ENCODE measurements around the gene SOX8. TPM values are rescaled to one million over a fixed set of nuclear protein-coding genes. Genes with fewer than 3 reads are reported as not detected.

The SOX8 gene
- total RNA-seq, 1 experiment from 2014 or later: not detected

DNA sequence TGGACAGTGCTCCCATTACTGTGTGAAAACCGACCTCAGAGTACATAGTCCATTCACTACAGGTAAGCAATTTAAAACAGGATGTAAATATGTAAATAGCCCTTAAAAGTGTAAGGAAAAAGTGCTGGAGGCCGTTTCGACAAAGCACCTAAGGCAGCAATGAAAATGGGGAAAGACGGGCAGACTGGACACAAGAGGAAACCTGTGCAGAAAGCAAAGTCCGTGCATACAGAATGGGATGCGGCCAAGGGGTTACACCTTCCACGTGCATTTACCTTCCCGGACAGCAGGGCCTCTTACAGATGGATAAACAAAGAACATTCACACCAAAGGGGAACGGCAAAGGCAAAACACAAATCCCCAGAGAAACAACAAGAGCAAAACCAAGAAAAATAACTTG lies 42.8 kb upstream of the SOX8 start:
- ChIA-PET POLR2A (no interaction called here), CTCF (no interaction called here)
- TF ChIP-seq, protein P1, sequence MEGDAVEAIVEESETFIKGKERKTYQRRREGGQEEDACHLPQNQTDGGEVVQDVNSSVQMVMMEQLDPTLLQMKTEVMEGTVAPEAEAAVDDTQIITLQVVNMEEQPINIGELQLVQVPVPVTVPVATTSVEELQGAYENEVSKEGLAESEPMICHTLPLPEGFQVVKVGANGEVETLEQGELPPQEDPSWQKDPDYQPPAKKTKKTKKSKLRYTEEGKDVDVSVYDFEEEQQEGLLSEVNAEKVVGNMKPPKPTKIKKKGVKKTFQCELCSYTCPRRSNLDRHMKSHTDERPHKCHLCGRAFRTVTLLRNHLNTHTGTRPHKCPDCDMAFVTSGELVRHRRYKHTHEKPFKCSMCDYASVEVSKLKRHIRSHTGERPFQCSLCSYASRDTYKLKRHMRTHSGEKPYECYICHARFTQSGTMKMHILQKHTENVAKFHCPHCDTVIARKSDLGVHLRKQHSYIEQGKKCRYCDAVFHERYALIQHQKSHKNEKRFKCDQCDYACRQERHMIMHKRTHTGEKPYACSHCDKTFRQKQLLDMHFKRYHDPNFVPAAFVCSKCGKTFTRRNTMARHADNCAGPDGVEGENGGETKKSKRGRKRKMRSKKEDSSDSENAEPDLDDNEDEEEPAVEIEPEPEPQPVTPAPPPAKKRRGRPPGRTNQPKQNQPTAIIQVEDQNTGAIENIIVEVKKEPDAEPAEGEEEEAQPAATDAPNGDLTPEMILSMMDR (IDR thresholded peaks at IDR 0.05; ENCODE audit: unreplicated experiment): no peak
- DNase-seq (ENCODE audit: unreplicated experiment): no peak
- Mint-ChIP-seq H3K27me3 (ENCODE audit: insufficient read depth, unreplicated experiment) (no peaks in the 10 kb centered on the region), H3K27ac (ENCODE audit: low read depth, unreplicated experiment) (no peak overlapping the region), H3K4me1 (ENCODE audit: insufficient read depth, unreplicated experiment) (no peaks in the 10 kb centered on the region), H3K4me3 (ENCODE audit: unreplicated experiment) (no peak overlapping the region), H3K36me3 (ENCODE audit: insufficient read depth, unreplicated experiment) (no peaks in the 10 kb centered on the region), H3K9me3 (ENCODE audit: unreplicated experiment) (peaks cover 26% of the 10 kb centered on the region)
- BruUV-seq (replicated peaks): no TSS peak
- intact Hi-C loops (cut with micrococcal nuclease): no loop called here

DNA sequence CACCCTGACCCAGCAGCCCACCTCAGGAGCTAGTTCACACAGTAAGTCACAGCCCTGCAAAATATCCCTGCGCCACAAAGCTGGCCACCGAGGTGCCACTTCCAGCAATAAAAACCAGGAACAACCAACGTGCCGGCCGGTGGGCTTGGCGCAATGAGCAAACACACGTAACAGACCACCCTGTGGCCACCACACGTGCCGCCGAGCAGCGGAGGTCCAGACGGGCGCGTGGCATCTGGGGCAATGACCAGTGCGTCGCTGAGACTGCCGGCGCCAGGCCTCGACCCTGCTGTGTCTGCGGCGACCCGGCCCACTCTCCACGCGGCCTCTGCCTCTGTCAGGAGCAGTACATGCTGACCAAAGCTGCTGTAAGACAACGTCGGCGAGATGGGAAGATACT lies 42.3 kb upstream of the SOX8 start:
- intact Hi-C loops (cut with micrococcal nuclease): no loop called here
- Mint-ChIP-seq H3K4me1 (ENCODE audit: insufficient read depth, unreplicated experiment) (no peaks in the 10 kb centered on the region), H3K27me3 (ENCODE audit: insufficient read depth, unreplicated experiment) (no peaks in the 10 kb centered on the region), H3K9me3 (ENCODE audit: unreplicated experiment) (peaks cover 31% of the 10 kb centered on the region), H3K27ac (ENCODE audit: low read depth, unreplicated experiment) (no peak overlapping the region), H3K4me3 (ENCODE audit: unreplicated experiment) (no peak overlapping the region), H3K36me3 (ENCODE audit: insufficient read depth, unreplicated experiment) (no peaks in the 10 kb centered on the region)
- ChIA-PET POLR2A (no interaction called here), CTCF (no interaction called here)
- BruUV-seq (replicated peaks): no TSS peak
- DNase-seq (ENCODE audit: unreplicated experiment): no peak
- TF ChIP-seq, protein P1 (IDR thresholded peaks at IDR 0.05; ENCODE audit: unreplicated experiment): no peak

DNA sequence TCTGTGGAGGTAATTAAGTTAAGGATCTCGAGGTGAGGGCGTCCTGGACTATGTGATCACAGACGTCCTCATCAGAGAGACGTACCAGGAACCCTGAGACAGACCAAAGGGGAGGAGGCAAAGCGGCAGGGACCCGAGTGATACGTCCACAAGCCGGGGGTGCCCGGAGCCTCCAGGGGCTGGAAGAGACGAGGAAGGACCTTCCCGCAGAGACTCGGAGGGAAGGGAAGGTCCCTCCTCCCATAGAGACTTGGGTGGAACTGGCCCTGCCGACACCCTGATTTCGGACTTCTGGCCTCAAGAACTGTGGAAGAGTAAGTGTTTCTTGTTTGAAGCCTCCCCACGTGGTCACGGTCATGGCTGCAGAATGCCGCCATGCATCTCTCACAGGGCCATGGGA lies 41.6 kb upstream of the SOX8 start:
- ChIA-PET POLR2A (no interaction called here), CTCF (no interaction called here)
- H3K27me3 Mint-ChIP-seq (ENCODE audit: insufficient read depth, unreplicated experiment): no peaks in the 10 kb centered on the region
- DNase-seq (ENCODE audit: unreplicated experiment): no peak
- intact Hi-C loops (cut with micrococcal nuclease): no loop called here
- TF ChIP-seq, protein P1 (IDR thresholded peaks at IDR 0.05; ENCODE audit: unreplicated experiment): no peak
- H3K27ac Mint-ChIP-seq (ENCODE audit: low read depth, unreplicated experiment): no peak overlapping the region
- H3K36me3 Mint-ChIP-seq (ENCODE audit: insufficient read depth, unreplicated experiment): no peaks in the 10 kb centered on the region
- no peaks in the 10 kb centered on the region for H3K4me1 Mint-ChIP-seq (ENCODE audit: insufficient read depth, unreplicated experiment)
- BruUV-seq (replicated peaks): no TSS peak
- H3K4me3 Mint-ChIP-seq (ENCODE audit: unreplicated experiment): no peak overlapping the region
- H3K9me3 Mint-ChIP-seq (ENCODE audit: unreplicated experiment): peaks cover 32% of the 10 kb centered on the region

DNA sequence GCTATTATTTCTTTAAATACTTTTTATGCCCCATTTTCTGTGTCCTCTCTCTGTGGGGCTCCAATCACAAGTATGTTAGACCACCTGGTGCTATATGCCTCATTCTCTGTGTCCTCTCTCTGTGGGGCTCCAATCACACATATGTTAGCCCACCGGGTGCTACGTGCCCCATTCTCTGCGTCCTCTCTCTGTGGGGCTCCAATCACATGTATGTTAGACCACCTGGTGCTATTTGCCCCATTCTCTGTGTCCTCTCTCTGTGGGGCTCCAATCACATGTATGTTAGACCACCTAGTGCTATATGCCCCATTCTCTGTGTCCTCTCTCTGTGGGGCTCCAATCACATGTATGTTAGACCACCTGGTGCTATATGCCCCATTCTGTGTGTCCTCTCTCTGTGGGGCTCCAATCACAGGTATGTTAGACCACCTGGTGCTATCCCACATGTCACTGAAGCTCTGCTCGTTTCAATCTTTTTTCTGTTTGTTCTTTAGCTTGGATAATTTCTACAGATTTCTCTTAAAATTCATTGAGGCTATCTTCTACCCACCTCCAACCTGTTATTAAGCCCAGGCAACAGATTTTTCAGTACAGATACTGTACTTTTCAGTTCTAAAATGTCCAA lies 39.0 kb upstream of the SOX8 start:
- intact Hi-C loops (cut with micrococcal nuclease): no loop called here
- no peak overlapping the region for H3K27ac Mint-ChIP-seq (ENCODE audit: low read depth, unreplicated experiment)
- no peaks in the 10 kb centered on the region for H3K4me1 Mint-ChIP-seq (ENCODE audit: insufficient read depth, unreplicated experiment)
- H3K4me3 Mint-ChIP-seq (ENCODE audit: unreplicated experiment): no peak overlapping the region
- ChIA-PET CTCF (interaction anchor here (0.5 kb wide), 1 partner anchor 22 kb away, joined by 3 read pairs; no protein-coding TSS in a partner anchor), POLR2A (no interaction called here)
- H3K36me3 Mint-ChIP-seq (ENCODE audit: insufficient read depth, unreplicated experiment): no peaks in the 10 kb centered on the region
- H3K27me3 Mint-ChIP-seq (ENCODE audit: insufficient read depth, unreplicated experiment): no peaks in the 10 kb centered on the region
- BruUV-seq (replicated peaks): no TSS peak
- TF ChIP-seq, protein P1 (IDR thresholded peaks at IDR 0.05; ENCODE audit: unreplicated experiment): no peak
- H3K9me3 Mint-ChIP-seq (ENCODE audit: unreplicated experiment): peaks cover 32% of the 10 kb centered on the region
- no peak for DNase-seq (ENCODE audit: unreplicated experiment)

Data from MCF 10A (cell line).